Measurements from ENCODE around the gene ARRDC1. TPM values are rescaled to one million over a fixed set of nuclear protein-coding genes. Genes with fewer than 3 reads are reported as not detected.
A peak's percentile ranks its signal among the peaks of the same experiment; 100 is the strongest.

The ARRDC1 gene
- total RNA-seq, 1 donor from 2014 or later: 71.0 TPM

- peak; percentile 80 for DNase-seq
- Histone ChIP-seq H3K4me3 (peak overlapping the region; percentile 75), H3K27me3 (ENCODE audit: low read depth) (no peaks in the 10 kb centered on the region), H3K9me3 (no peaks in the 10 kb centered on the region), H3K36me3 (no peaks in the 10 kb centered on the region), H3K27ac (peak overlapping the region; percentile 92), H3K4me1 (peaks cover 52% of the 10 kb centered on the region)
- TF ChIP-seq CTCF (IDR thresholded peaks at IDR 0.05): no peak
- ATAC-seq: peak; percentile 30
- intact Hi-C loops (cut with DNase I): no loop called here
Measured at GRCh38 chr9:137606005-137606621, 627 bp downstream of the ARRDC1 start.

- TF ChIP-seq CTCF (IDR thresholded peaks at IDR 0.05): no peak
- Histone ChIP-seq H3K4me1 (peaks cover 58% of the 10 kb centered on the region), H3K36me3 (no peaks in the 10 kb centered on the region), H3K27ac (peak overlapping the region; percentile 92), H3K9me3 (no peaks in the 10 kb centered on the region), H3K4me3 (peak overlapping the region; percentile 75), H3K27me3 (ENCODE audit: low read depth) (no peaks in the 10 kb centered on the region)
- ATAC-seq: peak in 1 of 2 donors; percentile 0
- peak; percentile 61 for DNase-seq
- intact Hi-C loops (cut with DNase I): no loop called here
Measured at GRCh38 chr9:137606734-137607138, 1.2 kb downstream of the ARRDC1 start.

GRCh38 chr9:137607141-137607857, 1.8 kb downstream of the ARRDC1 start:
- DNase-seq (no peak), ATAC-seq (no peak)
- H3K4me1 ChIP-seq: peaks cover 63% of the 10 kb centered on the region
- TF ChIP-seq CTCF (IDR thresholded peaks at IDR 0.05): no peak
- intact Hi-C loops (cut with DNase I): no loop called here
- H3K36me3 ChIP-seq: no peaks in the 10 kb centered on the region
- peak overlapping the region; percentile 92 for H3K27ac ChIP-seq
- no peaks in the 10 kb centered on the region for H3K9me3 ChIP-seq
- H3K4me3 ChIP-seq: peak overlapping the region; percentile 75
- no peaks in the 10 kb centered on the region for H3K27me3 ChIP-seq (ENCODE audit: low read depth)

- DNase-seq (no peak), ATAC-seq (no peak)
- no peak for TF ChIP-seq CTCF (IDR thresholded peaks at IDR 0.05)
Measured at GRCh38 chr9:137610944-137611343, 5.5 kb downstream of the ARRDC1 start.

GRCh38 chr9:137611623-137612609, 6.4 kb downstream of the ARRDC1 start:
- intact Hi-C loops (cut with DNase I): no loop called here
- Histone ChIP-seq H3K27ac (peak overlapping the region; percentile 91), H3K36me3 (peaks cover 39% of the 10 kb centered on the region), H3K9me3 (no peaks in the 10 kb centered on the region), H3K4me3 (peak overlapping the region; percentile 16), H3K27me3 (ENCODE audit: low read depth) (no peaks in the 10 kb centered on the region), H3K4me1 (peaks cover 57% of the 10 kb centered on the region)
- no peak for TF ChIP-seq CTCF (IDR thresholded peaks at IDR 0.05)
- DNase-seq: peak; percentile 94
- peak; percentile 93 to 95 for ATAC-seq

More at GRCh38 chr9:137610944-137611343, 5.5 kb downstream of the ARRDC1 start:
- H3K4me3 ChIP-seq: peak overlapping the region; percentile 16
- H3K9me3 ChIP-seq: no peaks in the 10 kb centered on the region
- no peaks in the 10 kb centered on the region for H3K27me3 ChIP-seq (ENCODE audit: low read depth)
- intact Hi-C loops (cut with DNase I): no loop called here
- H3K36me3 ChIP-seq: peaks cover 30% of the 10 kb centered on the region
- H3K27ac ChIP-seq: peak overlapping the region; percentile 91
- peaks cover 64% of the 10 kb centered on the region for H3K4me1 ChIP-seq
